ENCODE data around the gene LIN7A.
"Not testable (repeated sequence)": the region's sequence is repeated elsewhere in the genome, so short reads cannot be mapped to it uniquely, and the experiment has no call there.

The LIN7A gene

DNA sequence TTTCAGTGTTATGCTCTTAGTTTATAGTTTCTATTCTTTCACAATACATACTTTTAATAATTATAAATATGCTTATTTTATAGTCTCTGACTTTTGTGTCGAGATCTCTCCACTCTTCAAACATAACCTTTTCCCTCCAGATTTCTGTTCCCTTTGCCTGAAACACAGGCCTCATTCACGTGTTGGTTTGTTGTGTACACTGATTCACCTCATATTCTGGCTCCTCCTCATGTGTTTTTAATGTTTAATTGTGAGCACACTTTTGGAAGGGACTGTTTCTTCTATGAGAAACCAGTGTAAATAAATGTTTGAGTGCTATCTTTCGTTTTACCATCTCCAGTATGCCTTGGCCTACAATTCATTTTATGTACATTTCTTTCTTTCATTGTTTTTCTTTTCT, 20.1 kb downstream of the LIN7A start:
- no peaks in the 10 kb centered on the region for H3K36me3 ChIP-seq (ENCODE audit: insufficient read depth, low read depth, low read length)
- no peak overlapping the region for H3K4me3 ChIP-seq (ENCODE audit: low read length)
- H3K9me3 ChIP-seq (ENCODE audit: insufficient read depth, low read depth, low read length) = no peaks in the 10 kb centered on the region
- H3K27me3 ChIP-seq (ENCODE audit: insufficient read depth, low read length) = no peaks in the 10 kb centered on the region
- H3K9ac ChIP-seq (ENCODE audit: low read depth, low read length) = no peak overlapping the region
- H3K4me1 ChIP-seq (ENCODE audit: insufficient read depth, low read length) = no peaks in the 10 kb centered on the region
- no peak overlapping the region for H3K27ac ChIP-seq (ENCODE audit: low read length)

DNA sequence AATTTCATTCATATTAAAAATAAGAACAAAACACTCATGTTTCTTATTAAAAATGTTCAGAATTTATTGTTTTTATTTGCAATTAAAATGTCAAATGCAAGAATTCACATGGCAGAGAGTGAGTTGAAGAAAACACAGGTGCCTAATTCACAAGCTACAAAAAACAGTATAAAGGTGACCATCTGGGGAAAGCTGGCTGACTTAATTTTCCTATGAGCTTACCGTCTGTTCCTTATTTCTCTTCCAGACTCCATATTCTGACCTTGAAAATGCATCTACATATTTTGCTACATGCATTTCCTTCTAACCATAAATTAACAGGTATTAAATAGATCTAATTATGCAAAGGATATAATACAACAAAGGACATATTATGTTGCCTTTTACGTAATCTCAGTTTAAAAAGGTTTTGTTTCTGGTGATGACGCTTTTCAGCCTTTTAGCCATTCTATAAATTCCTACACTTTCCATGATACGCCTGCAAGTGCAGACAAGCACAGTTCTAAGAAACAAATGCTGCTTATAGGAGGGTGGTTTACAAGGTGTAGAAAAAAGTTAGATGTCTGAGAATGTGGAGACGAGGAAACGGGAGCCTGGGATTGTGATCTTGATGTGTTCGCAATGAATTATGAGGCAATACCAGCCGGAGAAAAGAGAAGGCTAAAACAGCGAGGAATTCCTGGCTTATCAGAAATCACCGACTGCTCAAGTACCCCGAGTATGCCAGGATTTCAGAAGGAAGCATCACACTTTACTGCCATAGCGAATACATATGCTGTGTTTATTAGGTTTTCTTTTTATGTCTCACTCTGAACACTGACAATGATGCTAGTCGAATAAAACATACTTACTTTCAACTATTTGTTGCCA, 24.6 kb downstream of the LIN7A start:
- Histone ChIP-seq H3K36me3 (ENCODE audit: insufficient read depth, low read depth, low read length) (no peaks in the 10 kb centered on the region), H3K4me1 (ENCODE audit: insufficient read depth, low read length) (no peaks in the 10 kb centered on the region), H3K27ac (ENCODE audit: low read length) (no peak overlapping the region), H3K9ac (ENCODE audit: low read depth, low read length) (no peak overlapping the region), H3K9me3 (ENCODE audit: insufficient read depth, low read depth, low read length) (no peaks in the 10 kb centered on the region), H3K27me3 (ENCODE audit: insufficient read depth, low read length) (no peaks in the 10 kb centered on the region), H3K4me3 (ENCODE audit: low read length) (no peak overlapping the region)

GRCh38 chr12:80909370-80909769, 28.4 kb downstream of the LIN7A start:
- Histone ChIP-seq H3K36me3 (ENCODE audit: insufficient read depth, low read depth, low read length) (no peaks in the 10 kb centered on the region), H3K27ac (ENCODE audit: low read length) (no peak overlapping the region), H3K9me3 (ENCODE audit: insufficient read depth, low read depth, low read length) (no peaks in the 10 kb centered on the region), H3K27me3 (ENCODE audit: insufficient read depth, low read length) (no peaks in the 10 kb centered on the region), H3K9ac (ENCODE audit: low read depth, low read length) (no peak overlapping the region), H3K4me3 (ENCODE audit: low read length) (no peak overlapping the region), H3K4me1 (ENCODE audit: insufficient read depth, low read length) (no peaks in the 10 kb centered on the region)

DNA sequence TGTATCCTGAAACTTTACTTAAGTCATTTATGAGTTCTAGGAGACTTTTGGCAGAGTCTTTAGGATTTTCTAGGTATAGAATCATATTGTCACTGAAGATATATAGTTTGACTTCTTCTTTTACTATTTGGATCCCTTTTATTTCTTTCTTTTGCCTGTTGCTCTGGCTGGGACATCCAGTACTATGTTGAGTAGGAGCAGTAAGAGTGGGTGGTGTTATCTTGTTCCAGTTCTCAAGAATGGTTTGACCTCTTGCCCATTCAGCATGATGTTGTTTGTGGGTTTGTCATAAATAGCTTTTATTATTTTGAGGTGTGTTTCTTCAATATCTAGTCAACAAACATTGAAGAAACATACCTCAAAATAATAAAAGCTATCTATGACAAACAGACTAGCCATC, 35.0 kb downstream of the LIN7A start:
- H3K9ac ChIP-seq (ENCODE audit: low read depth, low read length) = no peak overlapping the region

GRCh38 chr12:80901661-80902060, 36.1 kb downstream of the LIN7A start:
- H3K27me3 ChIP-seq (ENCODE audit: insufficient read depth, low read length) = no peaks in the 10 kb centered on the region
- H3K27ac ChIP-seq (ENCODE audit: low read length) = no peak overlapping the region
- H3K4me3 ChIP-seq (ENCODE audit: low read length) = no peak overlapping the region
- H3K36me3 ChIP-seq (ENCODE audit: insufficient read depth, low read depth, low read length) = no peaks in the 10 kb centered on the region
- H3K4me1 ChIP-seq (ENCODE audit: insufficient read depth, low read length) = no peaks in the 10 kb centered on the region
- no peak overlapping the region for H3K9ac ChIP-seq (ENCODE audit: low read depth, low read length)
- H3K9me3 ChIP-seq (ENCODE audit: insufficient read depth, low read depth, low read length) = no peaks in the 10 kb centered on the region

More for the DNA sequence above, 35.0 kb downstream of the LIN7A start:
- Histone ChIP-seq H3K27ac (ENCODE audit: low read length) (no peak overlapping the region), H3K27me3 (ENCODE audit: insufficient read depth, low read length) (no peaks in the 10 kb centered on the region), H3K4me1 (ENCODE audit: insufficient read depth, low read length) (no peaks in the 10 kb centered on the region), H3K9me3 (ENCODE audit: insufficient read depth, low read depth, low read length) (no peaks in the 10 kb centered on the region), H3K4me3 (ENCODE audit: low read length) (no peak overlapping the region), H3K36me3 (ENCODE audit: insufficient read depth, low read depth, low read length) (no peaks in the 10 kb centered on the region)

GRCh38 chr12:80895240-80895639, 42.5 kb downstream of the LIN7A start:
- Histone ChIP-seq H3K4me1 (ENCODE audit: insufficient read depth, low read length) (peaks cover 24% of the 10 kb centered on the region), H3K27ac (ENCODE audit: low read length) (no peak overlapping the region), H3K9me3 (ENCODE audit: insufficient read depth, low read depth, low read length) (no peaks in the 10 kb centered on the region), H3K4me3 (ENCODE audit: low read length) (no peak overlapping the region), H3K36me3 (ENCODE audit: insufficient read depth, low read depth, low read length) (no peaks in the 10 kb centered on the region), H3K9ac (ENCODE audit: low read depth, low read length) (no peak overlapping the region), H3K27me3 (ENCODE audit: insufficient read depth, low read length) (no peaks in the 10 kb centered on the region)

DNA sequence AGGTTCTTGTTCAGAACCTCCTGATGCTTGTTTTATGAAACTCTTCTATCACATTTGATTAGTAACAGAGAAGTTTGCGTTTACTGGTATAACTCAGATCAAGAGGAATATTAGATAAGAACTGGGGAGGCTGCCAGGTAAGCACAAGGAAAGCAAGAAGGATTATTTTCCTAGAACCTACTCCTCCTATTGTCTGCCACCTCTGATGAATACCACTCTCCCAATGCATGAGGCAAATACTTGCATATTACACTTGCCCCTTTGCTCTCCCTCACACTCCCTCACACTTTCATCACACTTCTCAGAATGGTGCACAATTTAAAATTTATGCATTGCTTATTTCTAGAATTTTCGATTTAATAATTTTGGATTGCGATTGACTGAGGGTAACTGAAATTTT, 43.6 kb downstream of the LIN7A start:
- Histone ChIP-seq H3K9ac (ENCODE audit: low read depth, low read length) (no peak overlapping the region), H3K4me1 (ENCODE audit: insufficient read depth, low read length) (peaks cover 24% of the 10 kb centered on the region), H3K27me3 (ENCODE audit: insufficient read depth, low read length) (no peaks in the 10 kb centered on the region), H3K4me3 (ENCODE audit: low read length) (no peak overlapping the region), H3K27ac (ENCODE audit: low read length) (no peak overlapping the region), H3K36me3 (ENCODE audit: insufficient read depth, low read depth, low read length) (no peaks in the 10 kb centered on the region), H3K9me3 (ENCODE audit: insufficient read depth, low read depth, low read length) (no peaks in the 10 kb centered on the region)

DNA sequence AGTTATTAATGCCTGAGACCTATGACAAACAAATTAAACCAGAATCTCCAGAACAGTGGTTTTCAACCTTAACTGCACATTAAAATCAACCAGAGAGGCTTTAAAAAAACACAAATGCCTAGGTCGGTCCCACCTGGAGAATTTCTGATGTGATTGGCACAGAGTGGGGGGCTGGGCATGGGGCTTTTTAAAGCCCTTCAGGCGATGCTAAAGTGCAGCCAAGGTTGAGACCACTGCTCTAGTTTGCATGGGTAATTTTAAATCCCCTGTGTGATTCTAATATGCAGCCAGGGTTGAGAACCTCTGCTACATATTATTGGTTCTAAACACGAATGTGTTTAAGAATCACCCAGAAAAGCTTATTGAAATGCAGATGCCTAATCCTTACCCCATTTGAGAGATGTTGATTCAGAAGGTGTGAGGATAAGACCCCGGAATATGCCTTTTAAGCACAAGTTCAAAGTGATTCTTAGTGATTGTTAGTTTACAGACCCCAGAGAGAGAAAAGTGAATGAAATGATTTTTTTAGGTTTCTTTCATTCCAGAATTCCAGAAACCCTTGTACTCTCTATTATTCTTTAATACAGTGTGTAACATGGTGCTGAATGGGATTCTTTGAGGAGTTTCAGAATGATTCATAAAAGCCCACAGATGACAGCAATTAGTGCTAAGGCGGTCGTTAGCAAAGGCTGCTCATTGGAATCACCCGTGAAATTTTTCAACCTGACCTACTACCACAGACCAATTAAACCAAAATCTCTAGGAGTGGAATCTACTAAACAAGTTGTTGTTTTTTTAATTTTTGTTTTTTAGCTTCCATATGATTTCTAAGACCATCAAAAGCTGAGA, 44.9 kb downstream of the LIN7A start:
- Histone ChIP-seq H3K9ac (ENCODE audit: low read depth, low read length) (no peak overlapping the region), H3K4me1 (ENCODE audit: insufficient read depth, low read length) (peaks cover 24% of the 10 kb centered on the region), H3K27me3 (ENCODE audit: insufficient read depth, low read length) (no peaks in the 10 kb centered on the region), H3K36me3 (ENCODE audit: insufficient read depth, low read depth, low read length) (no peaks in the 10 kb centered on the region), H3K27ac (ENCODE audit: low read length) (no peak overlapping the region), H3K9me3 (ENCODE audit: insufficient read depth, low read depth, low read length) (no peaks in the 10 kb centered on the region), H3K4me3 (ENCODE audit: low read length) (0 out of 2 replicates have a peak overlapping the region, but pooled peaks have one; percentile 4)

- Histone ChIP-seq H3K36me3 (ENCODE audit: insufficient read depth, low read depth, low read length) (no peaks in the 10 kb centered on the region), H3K4me1 (ENCODE audit: insufficient read depth, low read length) (no peaks in the 10 kb centered on the region), H3K27me3 (ENCODE audit: insufficient read depth, low read length) (no peaks in the 10 kb centered on the region), H3K9ac (ENCODE audit: low read depth, low read length) (no peak overlapping the region), H3K4me3 (ENCODE audit: low read length) (no peak overlapping the region), H3K9me3 (ENCODE audit: insufficient read depth, low read depth, low read length) (no peaks in the 10 kb centered on the region), H3K27ac (ENCODE audit: low read length) (no peak overlapping the region)
Measured at GRCh38 chr12:80884651-80885050, 53.1 kb downstream of the LIN7A start.

DNA sequence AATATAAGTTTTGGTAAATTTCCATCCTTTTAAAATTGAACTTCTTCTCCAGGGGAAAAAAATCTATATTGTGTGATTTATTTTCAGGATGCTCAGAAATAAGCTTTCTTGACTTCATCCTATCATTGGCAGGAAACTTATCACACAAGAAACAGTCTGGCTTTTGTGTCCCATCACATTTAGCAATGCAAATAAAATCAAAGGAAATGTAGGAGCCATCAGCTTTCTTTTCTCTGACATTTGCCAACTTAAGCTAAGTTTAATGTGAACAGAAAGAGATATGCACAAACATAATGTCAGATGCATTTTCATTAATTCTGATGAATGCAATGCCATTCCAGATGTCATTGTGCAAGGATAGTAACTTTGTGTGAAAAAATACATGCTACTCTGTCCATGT, 56.6 kb downstream of the LIN7A start:
- no peaks in the 10 kb centered on the region for H3K27me3 ChIP-seq (ENCODE audit: insufficient read depth, low read length)
- H3K4me1 ChIP-seq (ENCODE audit: insufficient read depth, low read length) = no peaks in the 10 kb centered on the region
- no peaks in the 10 kb centered on the region for H3K9me3 ChIP-seq (ENCODE audit: insufficient read depth, low read depth, low read length)
- no peak overlapping the region for H3K9ac ChIP-seq (ENCODE audit: low read depth, low read length)
- H3K36me3 ChIP-seq (ENCODE audit: insufficient read depth, low read depth, low read length) = no peaks in the 10 kb centered on the region
- no peak overlapping the region for H3K27ac ChIP-seq (ENCODE audit: low read length)
- H3K4me3 ChIP-seq (ENCODE audit: low read length) = no peak overlapping the region

DNA sequence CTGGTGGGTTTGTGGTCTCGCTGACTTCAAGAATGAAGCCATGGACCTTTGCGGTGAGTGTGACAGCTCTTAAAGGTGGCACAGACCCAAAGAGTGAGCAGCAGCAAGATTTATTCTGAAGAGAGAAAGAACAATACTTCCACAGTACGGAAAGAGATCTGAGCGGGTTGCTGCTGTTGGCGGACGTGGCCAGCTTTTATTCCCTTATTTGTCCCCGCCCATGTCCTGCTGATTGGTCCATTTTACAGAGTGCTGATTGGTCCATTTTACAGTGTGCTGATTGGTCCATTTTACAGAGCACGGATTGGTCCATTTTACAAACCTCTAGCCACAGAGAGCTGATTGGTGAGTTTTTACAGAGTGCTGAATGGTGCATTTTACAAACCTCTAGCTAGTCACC, 59.3 kb downstream of the LIN7A start:
- not testable (repeated sequence) for H3K36me3 ChIP-seq (ENCODE audit: insufficient read depth, low read depth, low read length); H3K9ac ChIP-seq (ENCODE audit: low read depth, low read length); H3K9me3 ChIP-seq (ENCODE audit: insufficient read depth, low read depth, low read length); H3K27ac ChIP-seq (ENCODE audit: low read length); H3K4me3 ChIP-seq (ENCODE audit: low read length); H3K27me3 ChIP-seq (ENCODE audit: insufficient read depth, low read length); H3K4me1 ChIP-seq (ENCODE audit: insufficient read depth, low read length)
